Superior temporal gyrus (tissue), 1 donor: ENCODE data around the gene RFNG.

ENCODE experiments used
- DNase-seq: peaks from one replicate; pipeline ENCODE4 v3.0.0-alpha.2; 2016; ENCODE audit errors: extremely low spot score

RFNG gene

DNA sequence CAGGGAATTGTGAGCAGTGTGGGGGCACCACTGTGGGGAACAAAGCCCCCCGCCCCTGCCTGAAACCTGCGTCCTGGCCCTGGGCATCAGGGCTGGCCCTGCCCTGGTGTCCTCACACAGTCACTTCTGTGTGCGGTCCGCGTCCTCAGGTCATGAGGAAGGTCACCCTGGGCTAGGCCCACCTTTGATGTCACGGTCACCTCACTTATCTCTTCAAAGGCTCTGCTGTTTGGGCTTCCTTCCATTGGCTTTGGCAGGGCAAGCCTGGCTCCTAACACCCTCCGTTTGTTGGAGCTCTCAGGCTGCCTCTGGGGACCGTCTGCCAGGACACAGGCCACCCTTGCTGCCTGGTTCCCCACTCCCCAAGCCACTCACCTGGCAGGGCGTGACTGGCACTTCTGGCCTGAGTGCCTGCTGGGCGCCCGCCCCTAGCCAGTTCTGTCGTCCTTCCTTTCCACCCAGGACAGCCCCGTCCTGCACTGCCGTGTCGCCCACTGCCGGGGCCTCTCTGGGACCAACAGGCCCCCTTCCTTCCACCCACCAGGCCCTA, 37.8 kb downstream of the RFNG start:
- DNase-seq: no peak

DNA sequence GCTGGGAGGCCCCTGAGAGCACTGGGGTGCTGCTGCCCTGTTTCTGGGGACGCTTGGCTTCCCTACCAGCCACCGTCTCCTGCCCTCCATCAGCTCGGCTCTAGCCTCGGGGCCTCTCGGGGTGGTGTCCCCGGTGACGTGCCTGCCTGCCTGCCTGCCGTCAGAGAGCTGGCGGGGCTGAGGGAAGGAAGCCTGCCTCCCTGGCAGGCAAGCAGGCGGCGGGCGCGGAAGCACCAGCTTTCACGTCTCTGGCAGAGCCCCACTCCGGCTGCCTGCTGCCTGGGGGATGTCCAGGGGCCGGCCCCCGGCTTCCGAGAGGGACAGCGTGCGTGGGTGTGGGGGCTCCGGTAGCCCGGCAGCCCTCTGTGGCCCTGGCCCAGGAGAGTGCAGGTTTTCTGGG, 38.3 kb downstream of the RFNG start:
- DNase-seq: no peak

DNA sequence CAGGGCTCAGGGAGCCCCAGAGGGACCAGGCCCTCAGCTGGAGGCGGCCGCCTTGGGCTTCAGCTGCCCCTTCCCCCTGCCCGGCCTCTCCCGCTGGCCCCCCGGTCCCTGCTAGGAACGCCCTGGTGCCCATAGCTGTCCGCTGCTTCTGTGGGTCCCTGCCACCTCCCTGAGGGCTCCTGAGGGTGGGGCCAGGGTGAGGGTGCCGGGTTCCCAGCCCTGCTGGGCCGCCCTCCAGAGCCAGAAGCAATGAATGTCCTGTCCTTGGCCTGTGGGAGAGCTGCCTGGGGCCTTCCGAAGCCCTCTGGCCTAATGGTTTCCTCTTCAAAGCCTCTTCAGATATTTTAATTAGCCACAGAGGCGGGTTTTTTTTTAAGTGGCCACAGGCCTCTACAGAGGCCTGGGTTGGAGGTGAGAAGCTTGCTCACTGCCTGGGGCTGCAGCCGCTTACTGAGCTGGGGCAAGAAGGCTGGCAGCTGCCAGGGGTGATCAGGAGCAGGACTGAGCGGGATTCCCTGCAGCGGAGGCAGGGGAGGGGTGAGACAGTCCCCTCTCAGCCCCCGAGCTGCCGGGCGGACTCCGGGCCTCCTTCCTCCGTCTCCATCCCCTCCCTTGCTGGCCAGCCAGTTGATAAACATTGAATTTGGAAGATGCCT, 38.8 kb downstream of the RFNG start:
- no peak for DNase-seq

DNA sequence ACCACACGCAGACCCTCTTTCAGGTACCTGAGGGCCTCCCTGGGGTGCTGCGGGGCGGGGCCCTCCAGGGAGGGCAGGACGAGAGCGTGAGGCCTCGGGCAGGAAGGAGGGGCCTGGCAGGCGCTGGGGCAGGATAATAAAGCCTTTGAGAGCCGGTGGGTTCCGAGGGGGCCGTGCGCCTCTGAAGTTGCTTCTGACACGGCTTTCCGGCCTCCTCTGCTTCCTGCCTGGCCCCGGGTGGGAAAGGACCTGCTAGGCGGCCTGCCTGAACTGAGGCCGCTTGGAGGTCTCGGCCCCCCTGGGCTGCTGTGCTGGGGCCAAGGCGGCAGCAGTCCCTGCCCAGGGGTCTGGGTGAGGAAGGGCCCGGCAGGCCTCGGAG, 39.4 kb downstream of the RFNG start:
- no peak for DNase-seq

DNA sequence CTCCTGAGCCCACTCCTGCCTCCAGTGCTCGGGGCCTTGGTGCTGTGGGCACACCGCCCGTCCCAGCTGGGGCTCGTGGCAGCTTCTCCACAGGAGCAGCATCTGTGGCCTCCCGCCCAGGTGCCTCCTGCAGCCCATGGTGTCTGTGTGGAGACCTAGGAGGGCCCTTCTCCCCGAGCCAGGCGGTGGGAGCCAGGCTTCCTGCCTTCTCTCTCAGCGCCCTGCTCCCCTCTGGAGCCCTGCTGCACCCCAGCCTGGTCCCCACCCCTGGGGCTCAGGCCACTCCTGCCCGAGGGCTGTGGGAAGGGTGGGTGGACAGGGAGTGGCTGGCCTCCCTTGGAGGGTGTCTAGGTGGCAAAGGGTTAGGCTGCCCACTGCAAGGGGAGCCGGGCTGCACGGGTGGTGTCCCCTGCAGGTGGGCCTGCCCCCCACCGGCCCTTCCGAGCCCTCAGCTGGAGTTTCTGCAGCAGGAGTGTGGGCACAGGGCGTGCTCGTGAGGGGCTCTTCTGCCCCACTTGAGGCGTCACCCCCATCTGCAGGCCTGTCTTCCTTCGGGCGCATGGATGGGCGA, 39.9 kb downstream of the RFNG start:
- no peak for DNase-seq

DNA sequence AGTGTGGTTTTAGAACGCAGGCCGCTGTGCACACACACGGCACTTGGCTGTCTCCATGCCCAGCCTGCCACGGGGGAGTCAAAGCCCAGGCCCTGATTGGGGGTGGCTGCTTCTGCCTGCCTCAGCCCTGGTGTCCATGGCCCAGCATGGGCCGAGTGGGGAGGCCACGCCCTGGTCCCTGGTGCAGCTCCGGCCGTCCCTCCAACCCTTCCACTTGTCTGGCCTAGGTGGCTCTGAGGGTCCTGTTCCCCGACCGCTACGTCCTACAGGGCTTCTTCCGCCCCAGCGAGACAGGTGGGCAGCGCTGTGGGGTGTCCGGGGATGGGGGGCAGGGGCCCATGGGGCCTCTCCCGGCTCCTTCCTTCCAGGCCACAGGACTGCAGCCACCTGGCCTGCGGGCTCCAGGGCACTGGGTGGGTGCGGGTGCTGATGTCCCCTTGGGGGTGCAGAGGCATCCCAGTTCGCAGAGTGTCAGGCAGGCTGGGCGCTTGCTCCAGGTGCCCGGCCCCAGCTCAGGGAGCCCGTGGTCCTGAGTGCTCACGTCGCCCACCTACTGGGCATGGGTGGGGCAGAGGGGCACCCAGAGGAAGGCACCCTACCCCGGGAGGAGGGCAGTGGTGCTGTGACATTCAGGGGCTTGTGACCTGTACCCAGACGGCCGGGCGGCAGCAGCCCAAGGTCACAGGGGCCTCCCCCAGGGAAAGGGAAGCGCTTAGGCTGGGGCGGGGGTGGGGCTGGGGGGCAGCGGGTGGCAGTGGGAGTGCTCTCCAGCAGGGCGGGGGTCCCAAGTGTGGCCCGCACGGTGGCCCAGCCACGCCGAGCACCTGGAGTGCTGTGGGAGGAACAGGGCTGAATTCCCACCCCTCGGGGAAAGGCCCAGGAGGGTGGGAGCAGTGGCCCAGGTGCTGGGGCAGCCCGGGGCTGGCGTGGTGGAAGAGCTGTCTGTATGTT, 40.8 kb downstream of the RFNG start:
- no peak for DNase-seq

DNA sequence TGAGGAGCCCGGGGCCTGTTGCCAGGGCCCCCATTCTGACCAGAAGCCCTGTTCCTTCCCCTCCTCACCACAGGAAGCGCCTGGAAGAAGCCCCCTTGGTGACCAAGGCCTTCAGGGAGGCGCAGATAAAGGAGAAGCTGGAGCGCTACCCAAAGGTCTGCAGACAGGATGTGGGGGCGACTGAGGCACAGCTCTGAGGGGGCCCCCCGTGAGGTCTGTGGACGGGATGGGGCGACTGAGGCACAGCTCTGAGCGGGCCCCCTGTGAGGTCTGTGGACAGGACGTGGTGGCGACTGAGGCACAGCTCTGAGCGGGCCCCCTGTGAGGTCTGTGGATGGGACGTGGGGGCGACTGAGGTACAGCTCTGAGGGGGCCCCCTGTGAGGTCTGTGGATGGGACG, 42.2 kb downstream of the RFNG start:
- DNase-seq: no peak

DNA sequence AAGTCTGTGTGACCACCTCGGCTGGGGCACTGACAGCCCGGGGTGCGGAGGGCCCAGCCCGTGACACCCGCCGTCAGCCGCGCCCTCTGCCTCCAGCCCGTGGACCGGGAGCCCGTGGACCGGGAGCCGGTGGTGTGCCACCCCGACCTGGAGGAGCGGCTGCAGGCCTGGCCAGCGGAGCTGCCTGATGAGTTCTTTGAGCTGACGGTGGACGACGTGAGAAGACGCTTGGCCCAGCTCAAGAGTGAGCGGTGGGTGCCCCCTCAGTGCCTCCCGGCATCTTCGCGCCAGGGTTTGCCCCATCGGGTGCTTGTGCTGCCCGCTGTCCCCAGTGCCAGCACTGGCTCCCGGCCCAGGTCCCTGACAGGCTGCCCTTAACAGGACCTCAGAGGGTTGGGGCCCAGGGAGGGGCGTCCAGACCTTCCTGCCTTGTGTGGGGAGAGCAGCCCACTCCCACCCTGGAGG, 42.6 kb downstream of the RFNG start:
- DNase-seq: no peak

DNA sequence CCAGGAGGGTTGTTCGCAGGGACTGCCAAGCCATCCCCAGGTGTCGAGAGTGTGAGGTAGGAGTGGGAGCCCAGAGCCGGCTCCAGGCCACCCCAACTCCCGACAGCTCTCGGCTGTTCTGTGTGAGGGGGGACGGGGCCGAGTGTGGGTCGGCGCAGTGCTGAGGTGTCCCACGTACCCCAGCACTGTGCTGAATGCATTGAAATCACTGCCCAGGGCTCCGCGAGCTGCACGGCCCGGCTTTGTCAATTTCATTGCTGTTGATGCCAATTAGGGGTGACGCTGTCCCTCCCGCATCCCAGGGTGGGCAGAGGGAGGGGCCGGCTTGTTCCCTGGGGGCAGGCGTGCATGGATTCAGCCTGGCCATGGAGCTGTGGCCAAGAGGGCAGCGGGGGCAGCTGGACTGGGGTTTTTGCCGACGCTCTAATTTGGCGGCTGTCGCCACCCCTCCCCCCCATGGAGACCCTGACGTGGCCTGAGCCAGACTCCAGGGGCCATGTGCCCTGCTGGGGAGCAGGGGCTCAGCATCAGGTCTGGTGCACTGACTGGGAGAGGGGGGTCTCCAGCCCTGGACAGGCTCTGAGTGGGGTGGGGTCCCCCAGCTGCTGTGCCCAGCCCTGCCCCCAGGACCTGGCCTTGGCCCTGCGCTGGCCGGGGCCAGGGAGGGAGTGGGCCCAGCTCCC, 43.2 kb downstream of the RFNG start:
- DNase-seq: no peak

DNA sequence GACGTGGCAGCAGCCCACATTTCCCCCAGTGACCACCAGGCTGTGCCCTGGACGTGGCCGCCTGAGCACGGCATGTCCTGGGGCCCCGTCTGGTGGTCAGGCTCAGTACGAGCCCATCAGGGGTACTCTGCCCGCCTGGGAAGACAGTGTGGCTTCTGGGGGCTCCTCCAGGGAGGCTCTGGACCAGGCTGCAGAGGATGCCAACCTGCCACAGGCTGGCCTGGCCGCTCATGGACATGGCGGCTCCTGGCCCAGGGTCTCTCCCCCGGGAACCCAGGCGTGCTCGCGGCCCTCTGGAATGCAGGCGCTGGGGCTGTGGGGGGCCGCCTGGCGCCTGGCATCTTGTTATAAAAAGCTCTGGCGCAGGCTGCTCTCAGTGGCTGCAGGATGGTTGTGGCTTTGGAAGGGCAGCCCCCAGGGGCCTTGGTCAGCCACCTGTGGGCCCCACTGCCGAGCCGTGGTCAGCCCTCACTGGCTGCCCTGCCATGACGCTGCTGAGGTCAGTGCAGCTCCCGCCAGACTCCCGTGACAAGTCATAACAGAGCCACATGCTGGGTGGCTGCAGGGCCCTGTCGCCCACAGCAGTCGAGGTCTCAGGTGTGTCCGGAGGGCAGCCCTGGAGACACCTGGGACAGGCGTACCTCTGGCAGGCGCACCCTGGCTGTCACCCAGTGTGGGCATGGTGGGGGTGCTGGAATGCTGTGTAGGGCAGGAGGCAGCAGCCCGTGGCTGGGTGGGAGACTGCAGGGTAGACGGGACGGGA, 43.9 kb downstream of the RFNG start:
- DNase-seq: peak; percentile 1

DNA sequence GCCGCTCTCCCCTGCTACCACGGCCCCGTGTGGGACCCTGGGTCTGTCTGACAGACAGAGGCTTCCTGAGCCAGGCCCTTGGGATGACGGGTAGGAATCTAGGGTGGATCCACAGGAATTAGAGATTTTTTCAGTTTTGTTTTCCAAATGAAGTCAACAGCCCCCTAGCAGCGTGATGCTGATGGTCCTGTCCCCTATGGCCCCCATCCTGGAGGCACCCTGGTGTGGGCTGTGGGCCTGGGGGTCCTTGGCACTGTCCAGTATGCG, 44.5 kb downstream of the RFNG start:
- DNase-seq: no peak

DNA sequence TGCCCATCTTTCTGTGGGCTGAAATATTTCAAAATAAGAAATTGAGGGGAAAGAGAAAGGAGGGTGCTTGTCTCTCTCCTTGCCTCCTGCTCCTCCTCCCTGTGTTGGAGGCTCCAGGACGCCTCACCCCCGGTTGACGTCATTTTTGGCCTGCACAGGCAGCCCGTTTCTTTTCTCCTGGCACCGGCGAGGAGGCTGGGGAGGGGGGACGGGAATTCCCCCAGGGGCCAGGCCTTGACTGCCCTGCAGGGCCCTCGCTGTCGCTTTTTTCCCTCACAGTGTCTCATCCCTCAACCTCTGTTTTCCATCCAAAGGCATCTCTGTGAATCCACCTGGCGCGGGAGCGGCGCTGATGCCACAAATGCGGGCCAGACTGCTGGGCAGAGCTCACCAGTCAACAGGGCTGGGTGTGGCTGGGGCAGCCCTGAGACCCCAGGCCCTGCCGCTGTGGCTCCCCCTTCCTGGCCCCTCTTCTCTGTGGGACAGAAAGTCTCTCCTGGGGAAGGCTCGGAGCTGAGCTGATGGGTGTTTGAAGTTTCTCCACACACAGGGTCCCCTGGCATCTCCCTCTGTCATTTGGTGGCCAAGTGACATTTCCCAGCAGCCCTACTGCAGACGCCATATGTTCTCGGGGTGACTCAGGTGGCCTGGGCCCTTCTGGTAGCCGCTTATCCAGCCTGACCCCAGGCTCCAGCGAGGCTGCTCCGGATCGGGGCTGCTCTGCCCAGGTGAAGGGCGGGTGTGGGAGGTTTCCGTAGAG, 45.0 kb downstream of the RFNG start:
- DNase-seq: peak; percentile 17

DNA sequence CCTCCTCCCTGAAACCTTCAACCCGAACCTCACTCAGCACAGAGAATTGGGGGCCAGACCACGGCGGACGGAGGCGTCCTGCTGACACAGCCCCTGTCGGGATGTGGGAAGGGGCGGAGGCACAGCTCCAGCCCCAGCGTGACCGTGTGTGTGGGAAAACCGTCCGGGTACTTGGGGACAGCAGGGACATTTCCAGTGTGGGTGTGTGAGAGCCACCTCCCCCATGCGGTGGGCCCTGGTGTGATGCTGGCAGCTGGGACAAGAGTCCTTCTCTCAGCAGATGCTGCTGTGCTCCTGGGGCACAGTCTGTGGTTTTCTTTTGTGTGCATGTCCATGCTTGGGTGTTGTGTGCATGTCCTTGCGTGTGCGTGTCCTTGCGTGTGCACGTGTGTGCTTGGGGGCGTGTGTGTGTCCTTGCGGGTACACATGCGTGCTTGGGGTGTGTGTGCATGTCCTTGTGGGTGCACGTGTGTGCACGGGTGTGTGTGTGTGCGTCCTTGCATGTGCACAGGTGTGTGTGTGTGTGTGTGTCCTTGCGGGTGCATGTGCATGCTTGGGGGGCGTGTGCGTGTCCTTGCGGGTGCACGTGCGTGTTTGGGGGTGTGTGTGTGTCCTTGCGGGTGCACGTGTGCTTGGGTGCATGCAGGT, 45.8 kb downstream of the RFNG start:
- no peak for DNase-seq

DNA sequence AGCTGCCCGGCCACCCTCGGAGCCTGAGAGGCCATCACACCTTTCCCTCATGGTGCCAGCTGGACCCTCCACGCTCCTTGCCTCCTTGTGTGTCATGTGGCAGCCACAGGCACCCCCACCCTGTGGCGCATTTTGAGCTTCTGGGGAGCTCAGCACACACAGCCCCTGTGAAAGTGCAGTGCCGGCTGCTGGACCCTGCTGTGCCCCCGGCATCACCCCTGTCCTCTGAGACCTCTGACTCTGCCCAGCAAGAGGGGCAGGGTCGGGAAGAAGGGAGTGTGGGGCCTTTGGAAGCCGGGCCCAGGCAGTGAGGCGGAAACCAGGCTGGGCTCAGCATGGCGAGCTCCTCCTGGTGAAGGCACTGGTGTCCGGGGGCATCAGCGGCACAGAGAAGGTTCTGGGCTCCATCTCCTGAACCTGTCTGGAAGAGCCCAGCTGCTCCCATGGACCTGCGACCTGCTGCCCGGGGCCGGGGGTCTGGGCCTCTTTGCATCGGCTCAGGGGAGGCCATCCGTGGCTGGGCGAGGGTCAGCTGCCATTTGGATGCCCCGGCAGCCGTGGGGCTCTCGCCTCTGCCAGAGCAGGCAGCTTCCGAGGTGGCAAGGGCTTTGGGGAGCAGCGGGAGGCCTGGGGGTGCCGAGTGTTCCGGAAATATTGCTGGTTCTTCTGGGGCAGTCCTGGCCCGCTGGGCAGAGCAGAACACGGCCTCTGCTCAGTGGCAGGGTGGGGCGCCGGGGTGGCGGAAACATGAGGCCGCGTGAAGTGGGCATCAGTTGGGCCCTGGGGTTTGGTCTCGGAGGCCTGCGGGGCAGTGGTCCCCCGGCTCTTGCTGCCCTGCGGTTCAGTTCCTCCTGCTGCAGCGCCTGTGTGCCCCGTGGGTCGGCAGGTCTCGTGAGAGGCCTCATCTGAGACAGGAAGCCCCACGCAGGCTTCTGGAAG, 46.8 kb downstream of the RFNG start:
- DNase-seq: no peak

DNA sequence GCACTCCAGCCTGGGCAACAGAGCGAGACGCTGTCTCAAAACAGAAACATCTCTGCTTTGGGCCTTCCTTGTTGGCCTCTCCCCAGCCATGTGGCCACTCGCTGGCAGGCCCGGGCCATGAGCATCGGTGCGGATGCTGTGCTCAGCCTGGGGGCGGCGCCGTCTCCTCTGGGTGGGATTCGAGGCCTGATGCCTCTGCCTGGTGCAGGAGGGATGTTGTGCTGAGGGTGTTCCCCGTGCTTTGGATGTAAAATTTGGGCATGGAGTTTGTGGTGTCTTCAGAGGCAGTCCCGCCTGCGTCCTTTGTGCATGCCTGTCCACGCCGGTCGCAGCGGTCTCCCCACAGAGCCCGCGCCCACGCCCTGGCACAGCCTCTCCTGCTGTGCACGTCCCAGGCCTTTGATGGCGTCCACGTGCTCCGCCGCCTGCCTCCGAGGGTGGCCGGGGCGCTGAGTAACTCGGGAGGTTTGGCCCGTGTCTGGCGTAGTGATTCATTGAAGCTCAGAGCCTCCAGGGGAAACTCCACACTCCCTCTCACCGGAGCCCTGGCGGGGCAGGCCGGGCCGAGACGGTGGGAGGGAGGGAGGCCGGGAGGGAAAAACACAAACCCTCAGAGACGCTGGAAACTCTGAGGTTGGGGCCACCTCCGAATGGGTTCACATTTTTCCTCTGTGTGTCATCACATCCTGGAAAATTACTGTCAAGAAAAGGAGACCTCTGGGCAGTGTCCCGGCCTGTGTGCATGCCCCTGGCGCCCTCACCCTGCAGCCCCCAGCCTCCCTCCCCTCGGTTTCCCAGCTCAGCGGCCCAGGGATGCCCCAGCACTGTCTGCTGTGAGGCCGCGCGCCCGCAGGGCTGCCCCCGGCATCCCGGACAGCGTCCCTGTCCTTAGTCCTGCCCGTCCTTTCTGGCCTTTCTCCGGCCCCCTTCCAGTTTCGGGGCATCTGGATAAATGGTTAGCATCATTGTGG, 47.9 kb downstream of the RFNG start:
- DNase-seq: no peak

DNA sequence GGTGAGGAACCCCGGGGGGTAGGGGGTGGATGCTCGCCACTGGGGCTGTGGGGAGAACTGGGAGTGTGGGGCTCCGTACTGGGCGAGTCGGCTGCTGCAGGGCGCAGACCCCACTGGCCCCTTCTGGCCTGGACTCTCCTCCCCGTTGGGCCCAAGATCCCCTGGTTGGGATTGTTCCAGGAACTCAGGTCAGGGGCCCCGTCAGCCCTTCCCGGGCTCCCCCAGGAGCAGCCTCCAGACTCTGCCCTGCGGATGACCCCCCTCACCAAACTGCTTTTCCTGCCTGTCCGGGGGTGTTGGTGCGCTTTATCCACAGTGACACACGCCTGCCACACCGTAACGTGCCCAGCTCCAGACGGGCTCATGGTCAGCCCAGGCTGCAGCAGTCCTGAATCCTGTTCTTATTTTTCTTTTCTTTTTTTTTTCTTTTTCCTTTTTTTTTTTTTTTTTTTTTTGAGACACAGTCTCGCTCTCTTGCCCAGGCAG, 50.0 kb downstream of the RFNG start:
- no peak for DNase-seq

DNA sequence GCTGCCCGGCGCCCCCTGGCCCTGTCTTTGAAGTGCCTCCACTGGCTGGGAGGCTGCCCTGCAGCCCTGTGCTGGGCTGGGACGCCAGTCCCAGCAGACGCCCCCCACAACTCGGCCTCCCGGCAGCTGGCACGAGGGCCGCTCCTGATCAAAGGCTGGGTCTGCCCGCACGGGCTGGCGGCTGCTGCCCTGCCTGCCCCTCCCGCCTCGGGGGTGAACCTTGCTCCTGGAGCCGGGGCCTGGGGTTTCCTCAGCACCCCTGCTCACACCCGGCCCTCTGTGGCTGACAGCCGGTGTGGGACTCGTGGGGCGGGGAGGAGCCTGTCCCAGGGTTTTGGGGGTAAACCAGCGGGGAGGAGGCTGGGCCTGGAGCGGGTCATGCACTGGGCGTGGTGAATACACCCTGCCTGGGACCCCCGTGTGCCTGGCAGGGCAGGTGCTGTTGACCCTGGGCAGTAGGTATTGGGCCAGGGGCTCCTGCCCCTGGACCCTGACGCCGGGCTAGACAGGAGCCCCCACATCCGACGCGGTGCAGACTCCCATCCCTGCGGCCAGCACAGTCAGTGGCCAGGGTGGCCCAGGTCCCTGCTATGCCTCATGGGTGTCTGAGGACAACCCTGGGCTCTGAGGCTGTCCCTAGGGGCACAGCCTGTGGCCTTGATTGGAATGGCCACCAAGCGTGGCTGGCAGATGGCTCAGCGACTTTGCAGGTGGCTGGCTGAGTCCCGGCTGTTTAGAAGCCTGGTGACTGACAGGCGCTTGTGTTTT, 50.6 kb downstream of the RFNG start:
- no peak for DNase-seq
